ENCODE results near the gene PIK3C3.

DNA sequence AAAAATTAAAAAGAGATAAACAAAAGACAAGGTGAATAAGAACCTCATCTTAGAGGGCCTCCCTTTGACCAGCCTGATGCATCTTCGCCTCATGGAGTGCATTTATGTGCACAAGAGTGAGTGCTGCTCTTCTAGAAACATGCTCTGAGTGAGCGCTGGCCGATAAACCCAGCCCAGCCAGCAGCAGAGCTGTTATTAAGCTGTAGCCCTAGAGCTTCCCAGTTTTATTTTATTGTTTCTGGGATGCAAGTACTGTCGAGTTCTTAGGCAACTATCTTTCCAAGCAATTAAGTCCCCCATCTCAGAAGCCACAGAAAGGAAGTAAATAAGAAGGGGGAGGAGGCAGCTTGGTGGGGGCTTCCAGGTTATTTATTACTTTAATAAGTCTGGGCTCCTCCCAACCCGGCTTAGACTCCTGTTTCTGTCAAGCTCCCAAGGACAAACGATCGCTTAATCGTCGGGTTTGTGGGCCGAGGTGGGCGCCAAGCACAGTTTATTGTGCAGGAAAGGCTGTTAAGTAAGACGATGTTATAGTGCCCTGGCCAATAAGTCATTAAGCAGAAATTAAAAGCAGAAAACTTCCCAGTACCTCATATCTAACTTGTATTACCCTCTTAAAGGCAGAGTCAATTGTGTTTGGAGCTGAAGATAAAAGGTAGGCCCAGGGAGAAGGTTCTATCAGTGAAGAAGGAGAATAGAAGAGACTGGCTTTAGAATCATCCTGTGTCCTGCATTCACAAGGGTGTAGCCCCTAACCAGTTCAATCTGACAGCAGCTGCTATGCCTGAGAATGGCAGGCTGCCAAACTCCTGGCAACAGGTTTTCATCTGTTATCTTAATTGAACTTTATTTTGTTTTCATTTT is 176.3 kb downstream of the PIK3C3 start:
- TF ChIP-seq CTCF (IDR thresholded peaks at IDR 0.05) (no peak), POLR2AphosphoS5 (IDR thresholded peaks at IDR 0.05) (no peak), POLR2A (IDR thresholded peaks at IDR 0.05) (no peak), EP300 (IDR thresholded peaks at IDR 0.05) (no peak)

Measured in sigmoid colon (tissue), 4 donors.